K562 (cell line): ENCODE data around the gene CCSER1. TPM values are rescaled to one million over a fixed set of nuclear protein-coding genes. Genes with fewer than 3 reads are reported as not detected.

Source experiments
- ATAC-seq: fragments of 200-7000 bp; cut with Tn5 transposase; 3 replicates; pipeline ENCODE4 v1.9.1; 2020; ENCODE audit warnings: moderate library complexity
- BruUV-seq: library from RNA; stranded (reverse); fragments of 400-500 nt; replicated peaks from 2 replicates; lab custom pipeline; 2021; lab: Mats Ljungman, UMichigan
- CTCF ChIA-PET: fragments of 300-600 bp; formaldehyde crosslinking; extraction: SDS; loops from one replicate; lab custom pipeline; 2021; ENCODE audit warnings: low intra/inter-chr PET ratio; lab: Yijun Ruan, JAX
- POLR2A ChIA-PET: fragments of 300-600, 350-650 bp; sonication (Branson Sonifier 250); formaldehyde crosslinking; extraction: SDS; loops from one replicate; lab custom pipeline; 2021; ENCODE audit warnings: antibody characterized with exemption, inconsistent platforms; lab: Yijun Ruan, JAX
- DNase-seq, 4 experiments: peaks; one replicate each; pipeline versions ENCODE4 v3.0.0 to v3.0.0-alpha.2; 2011 to 2018; ENCODE audit warnings: low spot score in 3 of 4, mixed read lengths in 3 of 4; ENCODE audit errors: extremely low read depth in 1 of 4
- FAIRE-seq: peaks from 2 replicates; lab custom pipeline; 2011; peaks lifted over from hg19 to GRCh38; lab: Jason Lieb, UNC
- H2AFZ ChIP-seq: 2 replicates; pipeline ENCODE4 v1.6.0; 2011; ENCODE audit warnings: low read depth, low read length, control low read depth, inconsistent platforms
- H3K27ac ChIP-seq: fragments of 200-600 bp; 3 replicates; pipeline ENCODE4 v1.8.0; 2011; ENCODE audit warnings: low read depth, mild to moderate bottlenecking, control low read depth, inconsistent platforms, low read length, moderate library complexity, mixed read lengths; ENCODE audit errors: extremely low read depth
- H3K27me3 ChIP-seq, 2 experiments: fragments of 300-600 bp in 1 of 2; 2 replicates in 1 of 2; 3 replicates in 1 of 2; pipeline versions ENCODE4 v1.6.0 to v1.8.0; 2011; ENCODE audit warnings: inconsistent platforms in 2 of 2, low read length in 2 of 2, mild to moderate bottlenecking in 1 of 2, mixed read lengths in 1 of 2, moderate library complexity in 1 of 2; ENCODE audit not compliant: control insufficient read depth in 2 of 2, insufficient read depth in 2 of 2
- H3K36me3 ChIP-seq: fragments of 300-600 bp; 3 replicates; pipeline ENCODE4 v1.8.0; 2011; ENCODE audit warnings: mild to moderate bottlenecking, low read length, inconsistent platforms; ENCODE audit not compliant: control insufficient read depth, insufficient read depth
- H3K4me1 ChIP-seq, 2 experiments: fragments of 200-600 bp in 1 of 2; replicated peaks in 1 of 2; 2 replicates in 1 of 2; 3 replicates in 1 of 2; pipeline versions ENCODE4 v1.5.1 to v1.8.0; 2011; ENCODE audit warnings: inconsistent platforms in 2 of 2, low read length in 2 of 2, mild to moderate bottlenecking in 1 of 2, mixed read lengths in 1 of 2, moderate library complexity in 1 of 2; ENCODE audit not compliant: control insufficient read depth in 2 of 2, insufficient read depth in 2 of 2
- H3K4me2 ChIP-seq: 2 replicates; pipeline ENCODE4 v1.6.1; 2011; ENCODE audit warnings: low read length, control low read depth, inconsistent platforms, mixed read lengths; ENCODE audit not compliant: insufficient read depth
- H3K4me3 ChIP-seq: fragments of 200-600 bp; sonication (generic), shearing (Covaris generic); 2 replicates; pipeline ENCODE4 v1.5.1; 2016; ENCODE audit warnings: control low read depth, inconsistent platforms
- H3K79me2 ChIP-seq: fragments of 200-600 bp; 3 replicates; pipeline ENCODE4 v1.8.0; 2011; ENCODE audit warnings: low read length, inconsistent platforms; ENCODE audit not compliant: control insufficient read depth, insufficient read depth
- H3K9ac ChIP-seq, 2 experiments: 2 replicates each; pipeline versions ENCODE4 v1.6.0 to v1.6.1; 2011; ENCODE audit warnings: low read depth in 2 of 2, low read length in 2 of 2, control low read depth in 1 of 2, inconsistent platforms in 1 of 2, mild to moderate bottlenecking in 1 of 2, mixed read lengths in 1 of 2; ENCODE audit not compliant: insufficient read depth in 1 of 2
- H3K9me1 ChIP-seq: one replicate; pipeline ENCODE4 v1.6.0; 2011; ENCODE audit warnings: inconsistent platforms, mild to moderate bottlenecking, low read length, moderate library complexity; ENCODE audit not compliant: control insufficient read depth, insufficient read depth
- H3K9me3 ChIP-seq: replicated peaks from 2 replicates; pipeline ENCODE4 v1.5.1; 2011; ENCODE audit warnings: low read depth, low read length, inconsistent platforms; ENCODE audit not compliant: control insufficient read depth, insufficient read depth
- H4K20me1 ChIP-seq: replicated peaks from 2 replicates; pipeline ENCODE4 v1.6.1; 2011; ENCODE audit warnings: low read length, inconsistent platforms, mixed read lengths; ENCODE audit not compliant: control insufficient read depth, insufficient read depth
- BMI1 ChIP-seq: fragments of 150-350 bp; IDR thresholded peaks from 2 replicates; pipeline ENCODE4 v1.6.1; 2014; ENCODE audit warnings: low read length
- EHMT2 ChIP-seq: fragments of 450-650 bp; IDR thresholded peaks from 2 replicates; pipeline ENCODE4 v1.6.1; 2018; ENCODE audit warnings: antibody characterized with exemption
- SMAD4 ChIP-seq: fragments of 250-450 bp; sonication (Bioruptor Pico); conservative IDR thresholded peaks from 2 replicates; pipeline ENCODE4 v1.8.0; 2021; ENCODE audit warnings: inconsistent platforms, mild to moderate bottlenecking, moderate library complexity
- SNIP1 ChIP-seq: fragments of 450-650 bp; IDR thresholded peaks from 2 replicates; pipeline ENCODE4 v1.7.1; 2017; ENCODE audit warnings: low read depth, mild to moderate bottlenecking
- TBP ChIP-seq: optimal IDR thresholded peaks from 2 replicates; pipeline ENCODE3; 2011; ENCODE audit warnings: low read depth, low read length, improper control_type of control experiment
- ZNF695 ChIP-seq: fragments of 450-650 bp; formaldehyde crosslinking; IDR thresholded peaks from 2 replicates; pipeline ENCODE4 v1.4.0; 2020; ENCODE audit warnings: mild to moderate bottlenecking, moderate library complexity
- ZNF778 ChIP-seq: fragments of 450-650 bp; formaldehyde crosslinking; IDR thresholded peaks from 2 replicates; pipeline ENCODE4 v1.4.0; 2020; ENCODE audit warnings: mild to moderate bottlenecking, moderate library complexity
- WGBS: fragments of 100-300 bp; shearing (Covaris generic); methylation state at CpG from one replicate; pipeline ENCODE4 v1.1.6; 2016; ENCODE audit warnings: low coverage, mixed read lengths; ENCODE audit not compliant: insufficient coverage; ENCODE audit errors: missing lambda C conversion rate; 5-methylcytosine and 5-hydroxymethylcytosine counted together
- in situ Hi-C: fragments of 300-500 bp; cut with MboI; formaldehyde crosslinking; loops from 4 replicates; pipeline ENCODE4 v1.15.0; 2018; ENCODE audit warnings: inconsistent platforms, mixed read lengths
- intact Hi-C: fragments of 100-400 bp; cut with micrococcal nuclease; formaldehyde crosslinking; loops from 2 replicates; pipeline ENCODE4 v1.14.2; 2022
- polyA plus RNA-seq, 8 experiments: library from polyadenylated mRNA; depleted of rRNA in 4 of 8; stranded (reverse) in 5 of 8; unstranded in 3 of 8; fragments of >200 nt; fragmentation: Nextera tagmentation in 2 of 8; fragmentation: Illumina TruSeq in 1 of 8; extraction: Ambion mirVana in 2 of 8; extraction: Trizol in 1 of 8; gene quantifications; 2 replicates each; pipeline versions ENCODE4 v1.2.1 to v1.2.3, GENCODE V29; 2011 to 2014; ENCODE audit warnings: inconsistent platforms in 1 of 8, missing spikeins in 1 of 8
- total RNA-seq, 7 experiments: library from RNA; depleted of rRNA in 6 of 7; stranded (reverse); fragments of >200 nt in 6 of 7; fragmentation: Illumina TruSeq in 2 of 7; extraction: Trizol in 2 of 7; gene quantifications; 2 replicates each; pipeline versions ENCODE4 v1.2.1 to v1.2.3, GENCODE V29; 2011 to 2021; ENCODE audit warnings: low replicate concordance in 1 of 7

CCSER1 gene
- total and polyA plus RNA-seq, 9 of the 15 experiments (the other 6 are each of a cell fraction or from before 2014, with no cell fraction given): not detected

DNA sequence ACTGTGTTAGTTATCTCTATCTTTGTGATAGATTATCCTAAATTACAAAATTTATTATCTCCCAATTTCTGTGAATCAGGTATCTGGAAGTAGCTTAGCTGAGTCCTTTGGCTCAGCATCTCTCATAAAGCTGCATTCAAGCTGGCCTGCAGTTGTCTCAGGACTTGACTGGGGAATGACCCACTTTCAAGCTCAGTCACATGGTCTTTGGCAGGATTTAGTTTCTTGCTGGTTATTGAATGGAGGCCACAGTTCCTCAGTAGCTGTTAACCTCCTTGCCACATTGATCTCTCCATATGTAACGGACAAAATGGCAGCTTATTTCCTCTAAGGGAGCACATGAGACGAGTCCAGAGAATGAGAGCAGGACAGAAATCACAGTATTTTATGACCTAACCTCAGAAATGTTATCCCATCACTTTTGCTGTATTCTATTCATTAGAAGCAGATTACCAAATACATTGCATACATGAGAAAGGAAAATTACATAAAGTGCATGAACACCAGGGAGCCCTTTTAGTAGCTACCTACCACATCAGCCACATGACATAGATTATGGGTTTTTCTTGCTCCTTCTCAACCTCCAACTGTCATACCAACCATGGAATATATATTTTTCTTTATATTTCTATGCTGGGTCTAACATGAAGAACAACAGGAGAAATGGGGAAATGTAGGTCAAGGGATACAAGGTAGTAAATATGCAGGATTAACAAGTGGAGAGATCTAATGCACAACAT is 730.1 kb downstream of the CCSER1 start (continued):
- TF ChIP-seq TBP: no peak
- no peak for TF ChIP-seq EHMT2

GRCh38 chr4:90875791-90876190 is 748.6 kb downstream of the CCSER1 start:
- FAIRE-seq (no peak), DNase-seq (no peak), ATAC-seq (no peak)
- Histone ChIP-seq H3K4me2 (no peak overlapping the region), H3K9me1 (no peaks in the 10 kb centered on the region), H3K36me3 (no peaks in the 10 kb centered on the region), H4K20me1 (no peaks in the 10 kb centered on the region), H3K27ac (no peak overlapping the region), H3K4me1 (no peaks in the 10 kb centered on the region), H3K27me3 (no peaks in the 10 kb centered on the region), H3K79me2 (no peaks in the 10 kb centered on the region), H3K9ac (no peak overlapping the region), H3K4me3 (no peak overlapping the region), H2AFZ (no peak overlapping the region), H3K9me3 (no peaks in the 10 kb centered on the region; the same call in 1 of the 2 replicates)
- POLR2A ChIA-PET: no interaction called here
- CTCF ChIA-PET: no interaction called here
- intact Hi-C loops: no loop called here
- TF ChIP-seq SNIP1: no peak
- no peak for TF ChIP-seq ZNF695 (CRISPR knock-in tag)
- TF ChIP-seq SMAD4 (CRISPR knock-in tag): no peak
- TF ChIP-seq ZNF778: no peak
- no peak for TF ChIP-seq BMI1
- no TSS peak for BruUV-seq
- in situ Hi-C loops: no loop called here
- 0% methylated on average over 2 of the region's 2 CpGs for WGBS
